HepG2 (cell line): ENCODE measurements around the gene CHST4. TPM values are rescaled to one million over a fixed set of nuclear protein-coding genes. Genes with fewer than 3 reads are reported as not detected.
A peak's percentile ranks its signal among the peaks of the same experiment; 100 is the strongest.

Source experiments
- AKAP8 ChIP-seq: sonication (generic); formaldehyde crosslinking; IDR thresholded peaks from 2 replicates; pipeline ENCODE4 v1.5.1; 2020; ENCODE audit warnings: mild to moderate bottlenecking, missing genetic modification reagents
- ATF4 ChIP-seq, 2 experiments: fragments of 450-650 bp in 1 of 2; sonication (generic) in 1 of 2; formaldehyde crosslinking; IDR thresholded peaks; 2 replicates each; pipeline versions ENCODE4 v1.5.0 to v1.8.0; 2020 to 2022; ENCODE audit warnings: mild to moderate bottlenecking in 1 of 2, missing genetic modification reagents in 1 of 2
- BRD4 ChIP-seq: sonication (generic); formaldehyde crosslinking; IDR thresholded peaks from 2 replicates; pipeline ENCODE4 v1.4.0; 2020; ENCODE audit warnings: missing genetic modification reagents
- CAMTA2 ChIP-seq: sonication (generic); formaldehyde crosslinking; IDR thresholded peaks from 2 replicates; pipeline ENCODE4 v1.4.0; 2020; ENCODE audit warnings: mild to moderate bottlenecking, missing genetic modification reagents, borderline replicate concordance
- CHD2 ChIP-seq: IDR thresholded peaks from 2 replicates; pipeline ENCODE4 v1.6.1; 2011; ENCODE audit warnings: low read depth, low read length, improper control_type of control experiment
- ETV5 ChIP-seq: IDR thresholded peaks from 2 replicates; pipeline ENCODE4 v1.6.1; 2018; ENCODE audit warnings: missing biosample characterization, missing genetic modification reagents, inconsistent platforms, borderline replicate concordance
- FOXA3 ChIP-seq: IDR thresholded peaks from 2 replicates; pipeline ENCODE4 v1.6.1; 2016; ENCODE audit warnings: missing genetic modification reagents, missing compliant biosample characterization
- GABPB1 ChIP-seq: IDR thresholded peaks from 2 replicates; pipeline ENCODE4 v1.6.1; 2016; ENCODE audit warnings: mild to moderate bottlenecking, missing genetic modification reagents, moderate library complexity, missing compliant biosample characterization
- KDM3A ChIP-seq: IDR thresholded peaks from 2 replicates; pipeline ENCODE4 v1.6.1; 2018; ENCODE audit warnings: low read depth, missing compliant biosample characterization
- KMT2A ChIP-seq: sonication (generic); formaldehyde crosslinking; IDR thresholded peaks from 2 replicates; pipeline ENCODE4 v1.4.0; 2020; ENCODE audit warnings: missing genetic modification reagents
- MXD4 ChIP-seq: IDR thresholded peaks from 2 replicates; pipeline ENCODE4 v1.6.1; 2016; ENCODE audit warnings: mild to moderate bottlenecking, missing biosample characterization, missing genetic modification reagents
- NFRKB ChIP-seq: fragments of 450-650 bp; IDR thresholded peaks from 2 replicates; pipeline ENCODE4 v1.6.1; 2017
- REST ChIP-seq, 2 experiments: IDR thresholded peaks; 2 replicates each; pipeline ENCODE4 v1.6.1; 2011 to 2012; ENCODE audit warnings: low read length in 2 of 2, borderline replicate concordance in 1 of 2, low read depth in 1 of 2, mild to moderate bottlenecking in 1 of 2, moderate library complexity in 1 of 2
- SAP130 ChIP-seq: IDR thresholded peaks from 2 replicates; pipeline ENCODE4 v1.6.1; 2016; ENCODE audit warnings: low read depth
- SNAPC5 ChIP-seq: sonication (generic); formaldehyde crosslinking; IDR thresholded peaks from 2 replicates; pipeline ENCODE4 v1.8.1; 2023; ENCODE audit warnings: mild to moderate bottlenecking, missing genetic modification reagents, borderline replicate concordance
- TBX3 ChIP-seq: fragments of 450-650 bp; IDR thresholded peaks from 2 replicates; pipeline ENCODE4 v1.6.1; 2017; ENCODE audit warnings: antibody characterized with exemption, mild to moderate bottlenecking, inconsistent platforms, borderline replicate concordance
- TEAD3 ChIP-seq: optimal IDR thresholded peaks from 2 replicates; pipeline ENCODE3; 2016; ENCODE audit warnings: borderline replicate concordance
- YEATS4 ChIP-seq: sonication (generic); formaldehyde crosslinking; IDR thresholded peaks from 2 replicates; pipeline ENCODE4 v1.4.0; 2020; ENCODE audit warnings: missing genetic modification reagents, borderline replicate concordance
- ZKSCAN8 ChIP-seq: IDR thresholded peaks from 2 replicates; pipeline ENCODE4 v1.6.1; 2016; ENCODE audit warnings: borderline replicate concordance, missing genetic modification reagents, missing compliant biosample characterization
- ZNF264 ChIP-seq: sonication (generic); formaldehyde crosslinking; IDR thresholded peaks from 2 replicates; pipeline ENCODE4 v1.4.0; 2020; ENCODE audit warnings: missing genetic modification reagents
- ZNF652 ChIP-seq: IDR thresholded peaks from 2 replicates; pipeline ENCODE4 v1.6.1; 2016; ENCODE audit warnings: low read depth, borderline replicate concordance
- ZNF710 ChIP-seq: sonication (generic); formaldehyde crosslinking; IDR thresholded peaks from 2 replicates; pipeline ENCODE4 v1.5.0; 2020; ENCODE audit warnings: mild to moderate bottlenecking, missing genetic modification reagents, borderline replicate concordance
- ZSCAN12 ChIP-seq: sonication (generic); formaldehyde crosslinking; IDR thresholded peaks from 2 replicates; pipeline ENCODE4 v1.9.0; 2021; ENCODE audit warnings: mild to moderate bottlenecking, missing genetic modification reagents
- ZSCAN25 ChIP-seq: sonication (generic); formaldehyde crosslinking; IDR thresholded peaks from 2 replicates; pipeline ENCODE4 v1.8.0; 2022; ENCODE audit warnings: mild to moderate bottlenecking, missing genetic modification reagents
- polyA plus RNA-seq, 8 experiments: library from polyadenylated mRNA; depleted of rRNA in 3 of 8; stranded (reverse) in 7 of 8; unstranded in 1 of 8; fragments of >200 nt; fragmentation: Illumina TruSeq in 4 of 8; extraction: Trizol in 4 of 8; gene quantifications; 2 replicates each; pipeline versions ENCODE4 v1.2.1 to v1.2.3, GENCODE V29; 2011 to 2016; ENCODE audit warnings: low read depth in 4 of 8, missing spikeins in 1 of 8, mixed read lengths in 1 of 8; ENCODE audit not compliant: insufficient read depth in 1 of 8
- total RNA-seq, 5 experiments: library from RNA; depleted of rRNA; stranded (reverse); fragments of >200 nt; fragmentation: Illumina TruSeq; extraction: Trizol; gene quantifications; 2 replicates each; pipeline ENCODE4 v1.2.3, GENCODE V29; 2016; ENCODE audit warnings: low read depth in 1 of 5

The CHST4 gene
- total and polyA plus RNA-seq, 2 of the 13 experiments (the other 11 are each of a cell fraction or from before 2014, with no cell fraction given): not detected

GRCh38 chr16:71585318-71585703 is 59.1 kb downstream of the CHST4 start (continued):
- TF ChIP-seq REST (IDR thresholded peaks at IDR 0.05; ENCODE audit: borderline replicate concordance in 1 of 2, low read depth in 1 of 2, low read length in 2 of 2) (0 out of 4 replicates have a peak, but pooled peaks of 1 of the 2 experiments have one; percentile 28), KMT2A (CRISPR knock-in tag) (0 out of 2 replicates have a peak, but pooled peaks have one; percentile 29), BRD4 (CRISPR knock-in tag) (no peak), ZNF710 (CRISPR knock-in tag) (peak; percentile 26; the same call in 1 of the 2 replicates), ZNF264 (CRISPR knock-in tag) (no peak), ZKSCAN8 (CRISPR knock-in tag) (peak; percentile 74; the same call in 1 of the 2 replicates), GABPB1 (CRISPR knock-in tag) (no peak), ZSCAN25 (CRISPR knock-in tag) (no peak), ETV5 (CRISPR knock-in tag) (peak; percentile 94), FOXA3 (CRISPR knock-in tag) (peak; percentile 82), ZSCAN12 (CRISPR knock-in tag) (no peak), TEAD3 (peak; percentile 62), MXD4 (CRISPR knock-in tag) (no peak), KDM3A (0 out of 2 replicates have a peak, but pooled peaks have one; percentile 48), YEATS4 (CRISPR knock-in tag) (0 out of 2 replicates have a peak, but pooled peaks have one; percentile 18), AKAP8 (no peak), NFRKB (no peak), ZNF652 (CRISPR knock-in tag) (peak; percentile 95), SAP130 (peak; percentile 63), CAMTA2 (no peak), TBX3 (no peak), CHD2 (no peak), ATF4 (CRISPR knock-in tag; IDR thresholded peaks at IDR 0.05) (peak in 1 of 2 experiments; percentile 80; a peak in 1 of 4 replicates), SNAPC5 (CRISPR knock-in tag) (peak; percentile 54; the same call in 1 of the 2 replicates)
